Activated T-helper 17 cell treated with anti-CD3 and anti-CD28 coated beads, Interleukin-2, amount 50 U/mL, for 72 hours (primary cell): ENCODE measurements around the gene PRSS35. TPM values are rescaled to one million over a fixed set of nuclear protein-coding genes. Genes with fewer than 3 reads are reported as not detected.
"Not testable (repeated sequence)": the region's sequence is repeated elsewhere in the genome, so short reads cannot be mapped to it uniquely, and the experiment has no call there.

Source experiments
- ATAC-seq: fragments of 150-1000 bp; cut with Tn5 transposase; replicated peaks from 2 replicates; pipeline ENCODE4 v1.10.0; 2021; ENCODE audit warnings: mild to moderate bottlenecking, moderate library complexity
- H3K27ac Mint-ChIP-seq: one replicate; pipeline ENCODE4 v1.8.0; 2022; ENCODE audit warnings: mixed read lengths
- H3K27me3 Mint-ChIP-seq: one replicate; pipeline ENCODE4 v1.8.0; 2022; ENCODE audit warnings: mixed read lengths
- H3K36me3 Mint-ChIP-seq: one replicate; pipeline ENCODE4 v1.8.0; 2022; ENCODE audit warnings: low read depth, mild to moderate bottlenecking, mixed read lengths
- H3K4me1 Mint-ChIP-seq: one replicate; pipeline ENCODE4 v1.8.0; 2022; ENCODE audit warnings: mixed read lengths
- H3K4me3 Mint-ChIP-seq: one replicate; pipeline ENCODE4 v1.8.0; 2022; ENCODE audit warnings: mild to moderate bottlenecking, mixed read lengths
- H3K9me3 Mint-ChIP-seq: one replicate; pipeline ENCODE4 v1.8.0; 2022; ENCODE audit warnings: mixed read lengths
- total RNA-seq, 2 donors: library from RNA; stranded (reverse); gene quantifications; one replicate each; pipeline ENCODE4 v1.2.3, GENCODE V29; 2022

The PRSS35 gene
- total RNA-seq, 2 donors from 2014 or later, result not detected

DNA sequence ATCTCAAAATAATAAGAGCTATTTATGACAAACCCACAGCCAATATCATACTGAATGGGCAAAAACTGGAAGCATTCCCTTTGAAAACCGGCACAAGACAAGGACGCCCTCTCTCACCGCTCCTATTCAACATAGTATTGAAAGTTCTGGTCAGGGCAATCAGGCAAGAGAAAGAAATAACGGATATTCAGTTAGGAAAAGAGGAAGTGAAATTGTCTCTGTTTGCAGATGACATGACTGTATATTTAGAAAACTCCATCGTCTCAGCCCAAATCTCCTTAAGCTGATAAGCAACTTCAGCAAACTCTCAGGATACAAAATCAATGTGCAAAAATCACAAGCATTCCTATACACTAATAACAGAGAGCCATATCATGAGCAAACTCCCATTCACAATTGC is 38.1 kb downstream of the PRSS35 start:
- not testable (repeated sequence) for ATAC-seq, H3K27me3 Mint-ChIP-seq, H3K27ac Mint-ChIP-seq, H3K36me3 Mint-ChIP-seq, H3K9me3 Mint-ChIP-seq, H3K4me3 Mint-ChIP-seq, H3K4me1 Mint-ChIP-seq

DNA sequence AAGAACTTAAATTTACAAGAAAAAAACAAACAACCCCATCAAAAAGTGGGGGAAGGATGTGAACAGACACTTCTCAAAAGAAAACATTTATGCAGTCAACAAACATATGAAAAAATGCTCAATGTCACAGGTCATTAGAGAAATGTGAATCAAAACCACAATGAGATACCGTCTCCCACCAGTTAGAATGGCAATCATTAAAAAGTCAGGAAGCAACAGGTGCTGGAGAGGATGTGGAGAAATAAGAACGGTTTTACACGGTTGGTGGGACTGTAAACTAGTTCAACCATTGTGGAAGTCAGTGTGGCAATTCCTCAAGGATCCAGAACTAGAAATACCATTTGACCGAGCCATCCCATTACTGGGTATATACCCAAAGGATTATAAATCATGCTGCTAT is 39.4 kb downstream of the PRSS35 start:
- H3K27ac Mint-ChIP-seq, H3K4me1 Mint-ChIP-seq, ATAC-seq, H3K9me3 Mint-ChIP-seq, H3K36me3 Mint-ChIP-seq, H3K4me3 Mint-ChIP-seq, H3K27me3 Mint-ChIP-seq: not testable (repeated sequence)

DNA sequence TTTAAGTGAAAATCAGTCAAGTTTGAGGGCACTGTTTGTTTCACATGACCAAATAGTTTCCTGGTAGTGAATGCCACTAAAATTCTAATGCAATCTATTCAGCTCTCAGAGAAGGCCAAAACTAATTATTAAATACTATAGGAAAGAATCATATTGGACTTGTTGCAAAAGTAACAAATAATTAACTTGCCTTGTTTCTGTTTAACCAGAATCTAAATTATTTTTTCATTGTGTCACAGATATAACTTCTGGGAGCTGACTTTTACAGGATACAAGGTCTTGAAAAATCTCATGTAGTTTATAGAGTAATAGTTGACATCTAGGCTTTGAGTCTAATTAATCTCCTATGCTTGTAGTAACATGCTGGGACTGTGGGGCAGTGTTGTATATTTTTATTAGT is 44.5 kb downstream of the PRSS35 start:
- Mint-ChIP-seq H3K4me3 (no peak overlapping the region), H3K4me1 (no peaks in the 10 kb centered on the region), H3K36me3 (no peaks in the 10 kb centered on the region), H3K27ac (no peak overlapping the region), H3K27me3 (peaks cover 4% of the 10 kb centered on the region), H3K9me3 (peaks cover 4% of the 10 kb centered on the region)
- no peak for ATAC-seq

DNA sequence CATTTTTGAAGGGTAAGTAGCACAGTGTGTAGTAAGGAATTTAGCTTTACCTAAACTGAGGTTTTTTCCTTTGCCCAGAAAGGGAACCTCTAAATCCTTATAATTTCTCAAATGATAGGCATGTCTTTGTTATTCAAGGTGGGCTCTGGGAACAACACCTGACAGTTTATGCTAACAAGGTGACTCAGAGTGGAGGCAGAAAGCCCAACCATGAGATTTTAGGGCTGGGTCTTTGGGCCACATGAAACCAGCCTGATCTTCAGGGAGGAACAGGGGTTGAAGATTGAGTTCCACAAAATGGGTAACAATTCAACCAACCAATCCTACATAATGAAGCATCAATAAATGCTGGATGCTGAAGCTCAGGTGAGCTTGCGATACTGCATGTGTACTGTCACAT is 46.6 kb downstream of the PRSS35 start:
- Mint-ChIP-seq H3K4me1 (no peaks in the 10 kb centered on the region), H3K27ac (no peak overlapping the region), H3K27me3 (peaks cover 5% of the 10 kb centered on the region), H3K36me3 (no peaks in the 10 kb centered on the region), H3K4me3 (no peak overlapping the region), H3K9me3 (peaks cover 6% of the 10 kb centered on the region)
- no peak for ATAC-seq

DNA sequence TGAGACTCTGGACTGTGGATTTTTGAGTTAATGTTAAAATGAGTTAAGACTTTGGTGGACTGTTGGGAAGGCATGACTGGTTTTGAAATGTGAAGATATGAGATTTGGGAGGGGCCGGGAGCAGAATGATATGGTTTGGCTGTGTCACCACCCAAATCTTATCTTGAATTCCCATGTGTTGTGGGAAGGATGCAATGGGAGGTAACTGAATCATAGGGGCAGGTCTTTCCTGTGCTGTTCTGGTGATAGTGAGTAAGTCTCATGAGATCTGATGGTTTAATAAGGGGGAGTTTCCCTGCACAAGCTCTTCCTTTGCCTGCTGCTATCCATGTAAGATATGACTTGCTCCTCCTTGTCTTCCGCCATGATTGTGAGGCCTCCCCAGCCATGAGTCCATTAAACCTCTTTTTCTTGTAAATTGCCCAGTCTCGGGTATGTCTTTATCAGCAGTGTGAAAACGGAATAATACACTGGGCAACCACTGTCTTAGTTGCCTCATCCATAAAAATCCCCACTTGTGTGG is 59.4 kb downstream of the PRSS35 start:
- not testable (repeated sequence) for H3K9me3 Mint-ChIP-seq, H3K4me1 Mint-ChIP-seq, H3K27ac Mint-ChIP-seq, H3K27me3 Mint-ChIP-seq, ATAC-seq, H3K36me3 Mint-ChIP-seq, H3K4me3 Mint-ChIP-seq

DNA sequence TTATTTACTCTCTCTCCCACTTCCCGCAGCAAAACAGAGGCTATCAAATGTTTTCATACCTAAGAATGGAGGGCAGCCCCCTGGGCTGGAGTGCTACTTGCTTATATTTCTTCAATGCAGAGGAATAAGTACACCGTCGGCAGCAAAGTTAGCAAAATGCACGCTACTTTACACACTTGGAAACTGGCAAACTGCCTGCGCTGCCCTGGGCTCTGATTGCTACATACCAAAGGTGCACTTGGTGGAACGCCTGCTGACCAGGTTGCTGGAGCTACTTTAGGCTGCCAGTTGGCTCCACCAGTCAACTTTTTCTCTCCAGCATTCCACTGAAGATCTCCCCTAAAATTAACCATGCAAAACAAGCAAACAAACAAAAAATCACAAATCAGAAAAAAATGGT is 62.4 kb downstream of the PRSS35 start:
- no peaks in the 10 kb centered on the region for H3K36me3 Mint-ChIP-seq
- no peak for ATAC-seq
- H3K27ac Mint-ChIP-seq, result no peak overlapping the region
- H3K4me1 Mint-ChIP-seq, result peaks cover 7% of the 10 kb centered on the region
- no peak overlapping the region for H3K4me3 Mint-ChIP-seq
- H3K9me3 Mint-ChIP-seq, result peaks cover 4% of the 10 kb centered on the region
- peaks cover 8% of the 10 kb centered on the region for H3K27me3 Mint-ChIP-seq

Other genes with a start within 250 kb of the PRSS35 start
- gene ME1, start 81.5 kb upstream of the PRSS35 start, total RNA-seq, result under 1 TPM; 0.32 to 0.42 TPM
- gene SNAP91, start 196.6 kb downstream of the PRSS35 start, total RNA-seq, result not detected